IPS-18c (cell line): ENCODE results near the gene TMEM108.

ENCODE experiments used
- H3K4me3 ChIP-seq: 2 replicates; pipeline ENCODE4 v1.7.0; 2013; ENCODE audit warnings: low read depth, mild to moderate bottlenecking, low read length, moderate library complexity; ENCODE audit not compliant: insufficient read depth
- H3K9me3 ChIP-seq: one replicate; pipeline ENCODE4 v1.6.1; 2013; ENCODE audit warnings: mild to moderate bottlenecking, low read length, moderate library complexity; ENCODE audit not compliant: control insufficient read depth, insufficient read depth

Gene TMEM108

GRCh38 chr3:133300102-133300501 lies 261.9 kb downstream of the TMEM108 start:
- no peak overlapping the region for H3K4me3 ChIP-seq
- H3K9me3 ChIP-seq, result no peaks in the 10 kb centered on the region

DNA sequence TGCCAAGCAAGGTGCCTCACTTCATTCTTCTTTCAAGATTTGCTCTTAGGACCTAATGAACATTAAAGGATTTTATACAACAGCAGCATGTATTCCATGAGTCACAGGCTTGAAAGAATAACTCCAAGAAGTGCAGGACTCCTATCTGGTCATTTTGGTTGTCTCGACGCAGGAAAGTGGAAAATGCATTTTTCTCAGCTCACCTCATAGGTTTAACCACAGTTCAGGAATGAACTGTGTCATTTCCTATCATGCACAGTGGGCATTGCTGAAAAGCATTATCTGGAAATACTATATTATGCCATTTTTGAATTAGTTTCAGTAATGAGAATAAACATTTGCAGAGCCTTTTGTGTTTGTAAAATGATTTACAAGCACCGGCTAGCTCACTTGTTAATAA lies 263.0 kb downstream of the TMEM108 start:
- Histone ChIP-seq H3K9me3 (no peaks in the 10 kb centered on the region), H3K4me3 (no peak overlapping the region)

DNA sequence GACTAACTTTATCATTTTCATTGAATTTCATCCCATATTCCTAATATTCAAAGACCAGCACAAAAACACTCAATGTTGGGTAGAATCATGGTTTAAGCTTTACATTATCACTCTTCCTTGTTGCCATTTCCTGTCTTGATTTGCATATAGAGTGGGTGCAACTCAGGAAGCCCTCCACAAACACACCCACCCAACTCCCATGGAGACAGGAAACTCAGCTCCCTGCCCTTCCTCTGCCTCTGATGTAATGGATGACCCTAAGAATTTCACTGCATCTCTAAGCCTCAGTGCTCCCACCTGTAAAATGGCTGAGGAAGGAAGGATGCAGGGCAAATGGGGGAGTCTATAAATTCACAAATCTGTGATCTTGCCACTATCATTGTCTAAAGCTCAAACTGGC lies 263.5 kb downstream of the TMEM108 start:
- H3K4me3 ChIP-seq, result no peak overlapping the region

GRCh38 chr3:133303430-133303829 lies 265.2 kb downstream of the TMEM108 start:
- no peaks in the 10 kb centered on the region for H3K9me3 ChIP-seq
- H3K4me3 ChIP-seq, result no peak overlapping the region

More for the DNA sequence above, 263.5 kb downstream of the TMEM108 start:
- no peaks in the 10 kb centered on the region for H3K9me3 ChIP-seq

- Histone ChIP-seq H3K9me3 (no peaks in the 10 kb centered on the region), H3K4me3 (no peak overlapping the region)
Measured at GRCh38 chr3:133317866-133318265, 279.7 kb downstream of the TMEM108 start.

- Histone ChIP-seq H3K4me3 (no peak overlapping the region), H3K9me3 (no peaks in the 10 kb centered on the region)
Measured at GRCh38 chr3:133328373-133328772, 290.2 kb downstream of the TMEM108 start.

- no peaks in the 10 kb centered on the region for H3K9me3 ChIP-seq
- no peak overlapping the region for H3K4me3 ChIP-seq
Measured at GRCh38 chr3:133329626-133330025, 291.4 kb downstream of the TMEM108 start.

- Histone ChIP-seq H3K4me3 (no peak overlapping the region), H3K9me3 (no peaks in the 10 kb centered on the region)
Measured at GRCh38 chr3:133330065-133330464, 291.9 kb downstream of the TMEM108 start.

GRCh38 chr3:133330522-133330921 lies 292.3 kb downstream of the TMEM108 start:
- H3K4me3 ChIP-seq, result no peak overlapping the region
- H3K9me3 ChIP-seq, result no peaks in the 10 kb centered on the region

GRCh38 chr3:133354721-133355120 lies 316.5 kb downstream of the TMEM108 start:
- Histone ChIP-seq H3K4me3 (no peak overlapping the region), H3K9me3 (no peaks in the 10 kb centered on the region)

DNA sequence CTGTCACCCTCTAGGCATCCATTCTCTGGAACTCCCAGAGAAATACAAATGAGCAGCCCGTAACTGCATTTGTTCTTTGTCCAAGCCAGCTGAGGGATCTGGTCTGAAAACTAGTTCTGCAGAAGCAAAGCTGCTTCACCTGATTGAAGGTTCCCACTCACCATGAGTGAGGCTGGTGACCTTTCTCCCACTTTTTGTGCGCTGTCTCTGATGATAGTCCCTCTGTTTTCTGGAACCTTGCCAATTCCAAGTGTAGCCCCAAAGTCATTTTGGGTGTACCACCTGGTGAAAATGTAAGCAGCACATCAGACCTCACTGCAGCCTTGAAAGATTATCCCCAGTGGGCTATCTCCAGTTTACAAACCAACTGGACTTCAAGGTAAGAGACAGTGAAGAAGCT lies 322.3 kb downstream of the TMEM108 start:
- H3K9me3 ChIP-seq, result no peaks in the 10 kb centered on the region

DNA sequence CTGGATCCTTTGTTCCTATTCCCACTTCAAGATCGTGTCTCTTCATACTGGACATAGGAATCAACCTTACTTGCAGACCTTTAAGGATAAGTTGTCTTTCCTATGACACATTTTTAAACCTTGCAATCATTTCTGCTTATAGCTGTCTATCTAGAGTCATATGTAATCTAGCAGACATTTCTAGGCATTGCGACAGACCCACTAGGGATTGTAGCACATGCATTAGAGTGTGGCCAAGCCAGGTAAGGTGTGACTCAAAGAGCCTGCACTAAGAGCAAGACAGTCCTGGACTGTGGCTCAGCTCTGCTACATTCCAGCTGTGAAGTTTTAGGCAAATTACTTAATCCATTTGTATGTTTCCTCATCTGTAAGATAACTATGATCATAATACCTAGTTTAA lies 322.8 kb downstream of the TMEM108 start:
- Histone ChIP-seq H3K4me3 (no peak overlapping the region), H3K9me3 (no peaks in the 10 kb centered on the region)

More for the DNA sequence above, 322.3 kb downstream of the TMEM108 start:
- no peak overlapping the region for H3K4me3 ChIP-seq

- Histone ChIP-seq H3K9me3 (no peaks in the 10 kb centered on the region), H3K4me3 (no peak overlapping the region)
Measured at GRCh38 chr3:133361435-133361834, 323.2 kb downstream of the TMEM108 start.

DNA sequence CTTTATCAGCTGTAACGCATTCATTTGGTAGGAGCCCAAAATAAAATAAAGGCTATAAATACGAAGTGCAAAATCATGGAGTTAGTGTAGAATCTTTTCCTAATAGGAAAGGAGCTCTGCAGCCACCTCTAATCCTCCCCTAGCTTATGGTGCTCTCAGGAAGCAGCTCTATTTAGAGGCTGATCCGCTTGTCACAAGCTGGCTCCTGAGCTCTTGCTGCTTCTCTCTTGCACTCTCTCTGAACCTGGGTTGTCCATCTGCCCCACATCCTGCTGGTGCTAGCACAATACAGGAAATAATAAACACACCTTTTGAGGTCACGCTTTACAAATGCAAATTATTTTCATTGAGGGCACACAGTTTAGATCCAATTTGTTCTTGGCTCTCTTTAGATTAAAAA lies 324.3 kb downstream of the TMEM108 start:
- no peaks in the 10 kb centered on the region for H3K9me3 ChIP-seq
- no peak overlapping the region for H3K4me3 ChIP-seq

DNA sequence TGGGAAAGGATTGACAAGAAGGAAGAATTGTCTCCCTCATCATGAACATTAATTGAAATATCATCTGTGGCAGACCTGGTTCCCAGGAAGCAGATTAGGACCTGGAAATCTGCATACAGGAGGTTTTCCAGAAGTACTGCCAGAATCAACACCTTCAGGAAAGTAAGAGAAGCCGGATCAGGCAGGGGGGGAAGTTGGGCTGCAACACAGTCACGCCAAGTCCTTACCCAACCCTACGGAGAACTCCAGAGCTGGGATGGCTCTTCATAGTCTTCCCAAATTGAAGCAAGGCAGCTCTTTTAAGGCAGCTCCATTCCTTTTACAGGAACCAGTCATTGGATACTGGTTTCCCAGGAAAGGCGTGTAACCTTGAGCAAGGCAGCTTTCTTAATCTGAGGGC lies 326.5 kb downstream of the TMEM108 start:
- no peak overlapping the region for H3K4me3 ChIP-seq
- H3K9me3 ChIP-seq, result no peaks in the 10 kb centered on the region

- no peaks in the 10 kb centered on the region for H3K9me3 ChIP-seq
- no peak overlapping the region for H3K4me3 ChIP-seq
Measured at GRCh38 chr3:133366921-133367320, 328.7 kb downstream of the TMEM108 start.

DNA sequence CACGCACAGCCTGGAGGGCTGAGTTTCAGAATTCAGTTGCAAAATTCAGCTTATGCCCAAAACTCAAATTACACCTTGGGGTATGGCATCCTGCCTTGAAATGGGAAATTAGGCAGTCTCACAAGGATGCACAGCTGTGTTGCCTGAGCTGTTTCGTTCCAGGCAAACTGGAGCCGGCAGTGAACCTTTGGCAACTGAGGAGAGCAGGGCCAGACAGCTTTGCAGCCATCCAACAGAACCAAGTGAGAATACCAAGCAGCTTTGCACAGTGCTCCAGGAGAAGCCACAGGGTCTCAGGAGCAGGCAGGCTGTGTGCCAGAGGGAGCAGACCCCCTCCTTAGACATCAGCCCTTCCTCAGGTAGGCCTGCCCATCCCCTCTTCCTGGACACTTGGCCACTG lies 329.2 kb downstream of the TMEM108 start:
- no peak overlapping the region for H3K4me3 ChIP-seq
- no peaks in the 10 kb centered on the region for H3K9me3 ChIP-seq

- H3K4me3 ChIP-seq, result no peak overlapping the region
- H3K9me3 ChIP-seq, result no peaks in the 10 kb centered on the region
Measured at GRCh38 chr3:133367956-133368355, 329.8 kb downstream of the TMEM108 start.

GRCh38 chr3:133368371-133369067 lies 330.3 kb downstream of the TMEM108 start:
- H3K9me3 ChIP-seq, result no peaks in the 10 kb centered on the region
- H3K4me3 ChIP-seq, result no peak overlapping the region
